ACC112 (cell line): ENCODE data around the gene HOXC10.

Experiments
- H2AFZ ChIP-seq: fragments of 200-600 bp; sonication (generic); one replicate; pipeline ENCODE4 v1.6.0; 2017; ENCODE audit warnings: antibody characterized with exemption, low read length; ENCODE audit not compliant: unreplicated experiment
- H3K27ac ChIP-seq: fragments of 200-600 bp; sonication (generic); 2 replicates; pipeline ENCODE4 v1.5.1; 2014; ENCODE audit warnings: low read depth, mild to moderate bottlenecking, antibody characterized with exemption, low read length, moderate library complexity
- H3K27me3 ChIP-seq: fragments of 200-600 bp; sonication (generic); 2 replicates; pipeline ENCODE4 v1.6.1; 2014; ENCODE audit warnings: mild to moderate bottlenecking, antibody characterized with exemption, low read length, moderate library complexity, mixed read lengths; ENCODE audit not compliant: insufficient read depth
- H3K36me3 ChIP-seq: fragments of 200-600 bp; sonication (generic); 2 replicates; pipeline ENCODE4 v1.6.1; 2016; ENCODE audit warnings: mild to moderate bottlenecking, antibody characterized with exemption, low read length, moderate library complexity, mixed read lengths; ENCODE audit not compliant: insufficient read depth
- H3K4me1 ChIP-seq: fragments of 200-600 bp; sonication (generic); one replicate; pipeline ENCODE4 v1.6.1; 2016; ENCODE audit warnings: low read length, mixed read lengths; ENCODE audit not compliant: insufficient read depth, unreplicated experiment, control insufficient read depth
- H3K4me3 ChIP-seq: fragments of 200-600 bp; sonication (generic); 2 replicates; pipeline ENCODE4 v1.5.1; 2014; ENCODE audit warnings: mild to moderate bottlenecking, low read depth, low read length
- H3K79me2 ChIP-seq: fragments of 200-600 bp; sonication (generic); one replicate; pipeline ENCODE4 v1.6.0; 2016; ENCODE audit warnings: low read length; ENCODE audit not compliant: control insufficient read depth, unreplicated experiment, insufficient read depth

The HOXC10 gene

GRCh38 chr12:53996240-53997203, 11.6 kb downstream of the HOXC10 start:
- Histone ChIP-seq H3K27me3 (peaks cover 70% of the 10 kb centered on the region), H3K36me3 (no peaks in the 10 kb centered on the region), H3K4me3 (peak overlapping the region; percentile 72), H3K4me1 (no peaks in the 10 kb centered on the region), H3K27ac (peak overlapping the region; percentile 69; the same call in 1 of the 2 replicates), H2AFZ (no peak overlapping the region), H3K79me2 (peaks cover 3% of the 10 kb centered on the region)

- Histone ChIP-seq H2AFZ (no peak overlapping the region), H3K27me3 (peaks cover 60% of the 10 kb centered on the region), H3K4me3 (no peak overlapping the region), H3K27ac (no peak overlapping the region), H3K79me2 (peaks cover 3% of the 10 kb centered on the region), H3K36me3 (no peaks in the 10 kb centered on the region), H3K4me1 (peaks cover 2% of the 10 kb centered on the region)
These were observed 12.5 kb downstream of the HOXC10 start for GRCh38 chr12:53997204-53998109.

- no peak overlapping the region for H3K27ac ChIP-seq
- no peaks in the 10 kb centered on the region for H3K36me3 ChIP-seq
- H2AFZ ChIP-seq, result no peak overlapping the region
- H3K27me3 ChIP-seq, result peaks cover 52% of the 10 kb centered on the region
- peaks cover 3% of the 10 kb centered on the region for H3K79me2 ChIP-seq
- H3K4me1 ChIP-seq, result peaks cover 2% of the 10 kb centered on the region
- H3K4me3 ChIP-seq, result no peak overlapping the region
These were observed 13.4 kb downstream of the HOXC10 start for GRCh38 chr12:53998110-53998899.

GRCh38 chr12:53998900-53999236, 13.9 kb downstream of the HOXC10 start:
- peak overlapping the region; percentile 84 for H3K4me3 ChIP-seq
- H2AFZ ChIP-seq, result no peak overlapping the region
- peaks cover 3% of the 10 kb centered on the region for H3K79me2 ChIP-seq
- H3K27ac ChIP-seq, result no peak overlapping the region
- H3K27me3 ChIP-seq, result peaks cover 46% of the 10 kb centered on the region
- no peaks in the 10 kb centered on the region for H3K36me3 ChIP-seq
- peaks cover 2% of the 10 kb centered on the region for H3K4me1 ChIP-seq

GRCh38 chr12:53999559-54000115, 14.7 kb downstream of the HOXC10 start:
- peaks cover 39% of the 10 kb centered on the region for H3K27me3 ChIP-seq
- peak overlapping the region; percentile 84 for H3K4me3 ChIP-seq
- peak overlapping the region; percentile 37; the same call in 1 of the 2 replicates for H3K27ac ChIP-seq
- peak overlapping the region; percentile 62 for H2AFZ ChIP-seq
- H3K79me2 ChIP-seq, result peaks cover 3% of the 10 kb centered on the region
- H3K4me1 ChIP-seq, result peaks cover 2% of the 10 kb centered on the region
- no peaks in the 10 kb centered on the region for H3K36me3 ChIP-seq

- H3K27ac ChIP-seq, result peak within 1 kb of the TSS; percentile 37; the same call in 1 of the 2 replicates
- peak within 1 kb of the TSS; percentile 62 for H2AFZ ChIP-seq
- peak within 1 kb of the TSS; percentile 84 for H3K4me3 ChIP-seq
- H3K36me3 ChIP-seq, result no peaks in the 10 kb centered on the region
- H3K4me1 ChIP-seq, result peaks cover 2% of the 10 kb centered on the region
- peaks cover 3% of the 10 kb centered on the region for H3K79me2 ChIP-seq
- H3K27me3 ChIP-seq, result peaks cover 33% of the 10 kb centered on the region
These were observed 15.5 kb downstream of the HOXC10 start, which contains the start of gene HOXC9 for GRCh38 chr12:54000116-54001114. Gene HOXC9 (plus strand): TSS chr12:54000161. CDS start chr12:54000189, 28 bp downstream.

GRCh38 chr12:54001283-54002187, 16.6 kb downstream of the HOXC10 start:
- Histone ChIP-seq H3K27me3 (peaks cover 25% of the 10 kb centered on the region), H2AFZ (no peak overlapping the region), H3K4me1 (peaks cover 6% of the 10 kb centered on the region), H3K36me3 (no peaks in the 10 kb centered on the region), H3K4me3 (peak overlapping the region; percentile 84), H3K79me2 (peaks cover 3% of the 10 kb centered on the region), H3K27ac (no peak overlapping the region)

- H2AFZ ChIP-seq, result no peak overlapping the region
- H3K27me3 ChIP-seq, result peaks cover 22% of the 10 kb centered on the region
- peaks cover 3% of the 10 kb centered on the region for H3K79me2 ChIP-seq
- H3K4me3 ChIP-seq, result no peak overlapping the region
- H3K27ac ChIP-seq, result no peak overlapping the region
- H3K4me1 ChIP-seq, result peaks cover 9% of the 10 kb centered on the region
- no peaks in the 10 kb centered on the region for H3K36me3 ChIP-seq
These were observed 17.4 kb downstream of the HOXC10 start for GRCh38 chr12:54002278-54002914.
